SU-DHL-6 (cell line): Measurements from ENCODE around the gene RNF187.

Experiments used
- EZH2phosphoT487 ChIP-seq: fragments of 200-600 bp; sonication (generic), shearing (Covaris generic); conservative IDR thresholded peaks from 2 replicates; pipeline ENCODE4 v1.6.1; 2018; ENCODE audit warnings: mild to moderate bottlenecking, antibody characterized with exemption, low read length, moderate library complexity, mixed read lengths
- TF ChIP-seq, protein P1 (sequence below): fragments of 200-600 bp; sonication (generic); IDR thresholded peaks from one replicate; pipeline ENCODE4 v1.5.1; 2017; ENCODE audit warnings: antibody characterized with exemption, mild to moderate bottlenecking, low read length, moderate library complexity; ENCODE audit not compliant: insufficient read depth, poor library complexity, severe bottlenecking

DNA sequence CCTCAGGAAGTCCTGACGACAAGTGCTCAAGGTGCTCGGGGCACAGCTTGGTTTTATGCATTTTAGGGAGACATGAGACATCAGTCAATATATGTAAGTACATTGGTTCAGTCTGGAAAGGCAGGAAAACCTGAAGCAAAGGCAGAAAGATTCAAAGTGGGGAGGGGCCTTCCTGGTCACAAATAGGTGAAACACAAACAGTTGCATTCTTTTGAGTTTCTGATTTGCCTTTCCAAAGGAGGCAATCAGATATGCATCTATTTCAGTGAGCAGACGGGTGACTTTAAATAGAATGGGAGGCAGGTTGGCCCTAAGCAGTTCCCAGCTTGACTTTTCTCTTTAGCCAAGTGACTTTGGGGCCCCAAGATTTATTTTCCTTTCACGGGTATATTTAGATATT is 8.9 kb upstream of the RNF187 start:
- TF ChIP-seq, protein P1, sequence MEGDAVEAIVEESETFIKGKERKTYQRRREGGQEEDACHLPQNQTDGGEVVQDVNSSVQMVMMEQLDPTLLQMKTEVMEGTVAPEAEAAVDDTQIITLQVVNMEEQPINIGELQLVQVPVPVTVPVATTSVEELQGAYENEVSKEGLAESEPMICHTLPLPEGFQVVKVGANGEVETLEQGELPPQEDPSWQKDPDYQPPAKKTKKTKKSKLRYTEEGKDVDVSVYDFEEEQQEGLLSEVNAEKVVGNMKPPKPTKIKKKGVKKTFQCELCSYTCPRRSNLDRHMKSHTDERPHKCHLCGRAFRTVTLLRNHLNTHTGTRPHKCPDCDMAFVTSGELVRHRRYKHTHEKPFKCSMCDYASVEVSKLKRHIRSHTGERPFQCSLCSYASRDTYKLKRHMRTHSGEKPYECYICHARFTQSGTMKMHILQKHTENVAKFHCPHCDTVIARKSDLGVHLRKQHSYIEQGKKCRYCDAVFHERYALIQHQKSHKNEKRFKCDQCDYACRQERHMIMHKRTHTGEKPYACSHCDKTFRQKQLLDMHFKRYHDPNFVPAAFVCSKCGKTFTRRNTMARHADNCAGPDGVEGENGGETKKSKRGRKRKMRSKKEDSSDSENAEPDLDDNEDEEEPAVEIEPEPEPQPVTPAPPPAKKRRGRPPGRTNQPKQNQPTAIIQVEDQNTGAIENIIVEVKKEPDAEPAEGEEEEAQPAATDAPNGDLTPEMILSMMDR: no peak
- TF ChIP-seq EZH2phosphoT487: no peak
